GM20000 (cell line): ENCODE results near the gene COMTD1.
"Not testable (repeated sequence)": the region's sequence is repeated elsewhere in the genome, so short reads cannot be mapped to it uniquely, and the experiment has no call there.

Experiments used
- DNase-seq: peaks from one replicate; pipeline ENCODE4 v3.0.0; 2012; ENCODE audit warnings: low spot score
- TF ChIP-seq, protein P1 (sequence below): IDR thresholded peaks from 2 replicates; pipeline ENCODE4 v1.5.1; 2012; ENCODE audit warnings: mild to moderate bottlenecking, control low read depth; ENCODE audit errors: extremely low read depth, missing control alignments

Gene COMTD1

GRCh38 chr10:75228834-75229233 lies 6.9 kb downstream of the COMTD1 start:
- DNase-seq, result no peak
- TF ChIP-seq, protein P1, sequence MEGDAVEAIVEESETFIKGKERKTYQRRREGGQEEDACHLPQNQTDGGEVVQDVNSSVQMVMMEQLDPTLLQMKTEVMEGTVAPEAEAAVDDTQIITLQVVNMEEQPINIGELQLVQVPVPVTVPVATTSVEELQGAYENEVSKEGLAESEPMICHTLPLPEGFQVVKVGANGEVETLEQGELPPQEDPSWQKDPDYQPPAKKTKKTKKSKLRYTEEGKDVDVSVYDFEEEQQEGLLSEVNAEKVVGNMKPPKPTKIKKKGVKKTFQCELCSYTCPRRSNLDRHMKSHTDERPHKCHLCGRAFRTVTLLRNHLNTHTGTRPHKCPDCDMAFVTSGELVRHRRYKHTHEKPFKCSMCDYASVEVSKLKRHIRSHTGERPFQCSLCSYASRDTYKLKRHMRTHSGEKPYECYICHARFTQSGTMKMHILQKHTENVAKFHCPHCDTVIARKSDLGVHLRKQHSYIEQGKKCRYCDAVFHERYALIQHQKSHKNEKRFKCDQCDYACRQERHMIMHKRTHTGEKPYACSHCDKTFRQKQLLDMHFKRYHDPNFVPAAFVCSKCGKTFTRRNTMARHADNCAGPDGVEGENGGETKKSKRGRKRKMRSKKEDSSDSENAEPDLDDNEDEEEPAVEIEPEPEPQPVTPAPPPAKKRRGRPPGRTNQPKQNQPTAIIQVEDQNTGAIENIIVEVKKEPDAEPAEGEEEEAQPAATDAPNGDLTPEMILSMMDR, result no peak

DNA sequence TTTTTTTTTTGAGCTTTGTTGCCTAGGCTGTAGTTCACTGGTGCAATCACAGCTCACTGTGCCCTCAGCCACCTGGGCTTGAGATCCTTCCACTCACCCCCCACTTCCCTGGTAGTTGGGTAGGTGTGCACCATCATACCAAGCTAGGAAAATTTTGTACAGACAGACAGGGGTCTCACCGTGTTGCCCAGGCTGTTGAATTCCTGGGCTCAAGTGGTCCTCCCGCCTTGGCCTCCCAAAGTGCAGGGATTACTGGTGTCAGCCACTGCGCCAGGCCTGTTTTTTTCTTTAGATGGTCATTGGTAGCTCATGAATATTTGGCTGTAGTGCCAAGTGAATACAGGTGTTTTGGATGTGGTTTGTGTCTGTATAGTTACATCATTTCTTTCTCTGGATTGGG lies 7.5 kb downstream of the COMTD1 start:
- TF ChIP-seq, protein P1, result no peak

GRCh38 chr10:75226656-75227055 lies 9.1 kb downstream of the COMTD1 start:
- TF ChIP-seq, protein P1, result no peak
- DNase-seq, result no peak

More for the DNA sequence above, 7.5 kb downstream of the COMTD1 start:
- no peak for DNase-seq

GRCh38 chr10:75226095-75226494 lies 9.7 kb downstream of the COMTD1 start:
- no peak for DNase-seq
- TF ChIP-seq, protein P1, result no peak

DNA sequence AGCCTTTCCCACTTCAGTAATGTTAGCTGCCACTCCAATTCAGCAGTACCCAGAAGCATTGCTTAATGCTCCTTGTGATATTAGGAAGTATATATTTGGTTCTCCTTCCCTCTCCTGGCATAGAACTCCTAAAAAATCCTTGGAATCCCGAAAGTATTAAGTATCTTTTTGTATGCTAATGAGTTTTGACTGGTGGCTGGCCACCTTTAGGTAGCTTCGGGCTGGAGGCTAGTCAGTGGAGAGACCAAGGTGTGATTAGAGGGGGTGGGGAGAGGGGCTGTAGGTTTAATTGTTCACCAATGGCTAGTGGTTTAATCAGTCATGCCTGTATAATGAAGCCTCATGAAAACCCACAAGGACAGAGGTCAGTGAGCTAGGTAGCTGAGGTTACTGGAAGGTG lies 12.2 kb downstream of the COMTD1 start:
- TF ChIP-seq, protein P1, result no peak
- no peak for DNase-seq

GRCh38 chr10:75221492-75221891 lies 14.3 kb downstream of the COMTD1 start:
- not testable (repeated sequence) for DNase-seq

- DNase-seq, result no peak
- TF ChIP-seq, protein P1, result no peak
These were observed 15.5 kb downstream of the COMTD1 start for GRCh38 chr10:75220274-75220673.

DNA sequence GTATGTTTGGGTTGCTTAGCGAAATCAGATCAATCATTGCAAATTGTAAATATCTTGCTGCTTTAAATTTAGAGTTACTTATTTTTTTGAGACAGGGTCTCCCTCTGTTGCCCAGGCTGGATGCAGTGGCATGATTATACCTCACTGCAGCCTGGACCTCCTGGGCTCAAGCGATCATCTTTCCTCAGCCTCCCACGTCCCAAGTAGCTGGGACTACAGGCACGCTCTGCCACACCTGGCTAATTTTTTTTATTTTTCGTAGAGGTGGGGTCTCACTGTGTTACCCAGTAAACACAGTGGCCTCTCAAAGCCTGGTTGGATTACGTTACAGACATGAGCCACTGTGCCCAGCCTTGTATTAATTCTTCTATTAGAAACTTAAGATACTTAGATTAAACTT lies 23.4 kb downstream of the COMTD1 start:
- TF ChIP-seq, protein P1, result no peak

More for the DNA sequence above, 23.4 kb downstream of the COMTD1 start:
- no peak for DNase-seq
